ENCODE measurements around the gene TRPC4.

DNA sequence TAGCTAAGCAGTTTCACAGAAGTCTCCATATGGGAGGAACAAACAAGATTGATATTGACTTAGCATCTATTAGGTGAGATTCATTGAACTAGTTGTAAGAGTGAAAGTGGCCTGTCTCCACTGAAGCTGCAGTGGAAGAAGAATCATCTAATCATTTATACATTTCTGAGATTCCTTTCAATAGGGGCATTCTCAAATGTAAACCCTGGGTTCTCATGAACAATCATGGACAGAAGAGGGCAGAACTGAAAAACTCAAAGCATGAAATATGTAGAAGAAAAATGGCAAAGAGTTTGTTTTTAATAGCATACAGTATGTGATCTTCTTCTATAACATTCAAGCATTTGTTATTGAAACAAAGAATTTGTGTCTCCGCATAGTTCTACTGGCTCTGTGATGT lies 253.4 kb downstream of the TRPC4 start:
- TF ChIP-seq, protein P1, sequence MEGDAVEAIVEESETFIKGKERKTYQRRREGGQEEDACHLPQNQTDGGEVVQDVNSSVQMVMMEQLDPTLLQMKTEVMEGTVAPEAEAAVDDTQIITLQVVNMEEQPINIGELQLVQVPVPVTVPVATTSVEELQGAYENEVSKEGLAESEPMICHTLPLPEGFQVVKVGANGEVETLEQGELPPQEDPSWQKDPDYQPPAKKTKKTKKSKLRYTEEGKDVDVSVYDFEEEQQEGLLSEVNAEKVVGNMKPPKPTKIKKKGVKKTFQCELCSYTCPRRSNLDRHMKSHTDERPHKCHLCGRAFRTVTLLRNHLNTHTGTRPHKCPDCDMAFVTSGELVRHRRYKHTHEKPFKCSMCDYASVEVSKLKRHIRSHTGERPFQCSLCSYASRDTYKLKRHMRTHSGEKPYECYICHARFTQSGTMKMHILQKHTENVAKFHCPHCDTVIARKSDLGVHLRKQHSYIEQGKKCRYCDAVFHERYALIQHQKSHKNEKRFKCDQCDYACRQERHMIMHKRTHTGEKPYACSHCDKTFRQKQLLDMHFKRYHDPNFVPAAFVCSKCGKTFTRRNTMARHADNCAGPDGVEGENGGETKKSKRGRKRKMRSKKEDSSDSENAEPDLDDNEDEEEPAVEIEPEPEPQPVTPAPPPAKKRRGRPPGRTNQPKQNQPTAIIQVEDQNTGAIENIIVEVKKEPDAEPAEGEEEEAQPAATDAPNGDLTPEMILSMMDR (IDR thresholded peaks at IDR 0.05; ENCODE audit: insufficient read depth, low read length, poor library complexity, severe bottlenecking), result no peak
- no peak for TF ChIP-seq EZH2phosphoT487 (conservative IDR thresholded peaks at IDR 0.05; ENCODE audit: low read length)
